SH-SY5Y (cell line): ENCODE results near the gene MFF.

Source experiments
- GATA2 ChIP-seq: IDR thresholded peaks from 2 replicates; pipeline ENCODE4 v1.6.1; 2011; ENCODE audit warnings: mild to moderate bottlenecking, low read depth, low read length
- GATA3 ChIP-seq: IDR thresholded peaks from 2 replicates; pipeline ENCODE4 v1.6.1; 2011; ENCODE audit warnings: low read depth, mild to moderate bottlenecking, low read length, moderate library complexity

The MFF gene

DNA sequence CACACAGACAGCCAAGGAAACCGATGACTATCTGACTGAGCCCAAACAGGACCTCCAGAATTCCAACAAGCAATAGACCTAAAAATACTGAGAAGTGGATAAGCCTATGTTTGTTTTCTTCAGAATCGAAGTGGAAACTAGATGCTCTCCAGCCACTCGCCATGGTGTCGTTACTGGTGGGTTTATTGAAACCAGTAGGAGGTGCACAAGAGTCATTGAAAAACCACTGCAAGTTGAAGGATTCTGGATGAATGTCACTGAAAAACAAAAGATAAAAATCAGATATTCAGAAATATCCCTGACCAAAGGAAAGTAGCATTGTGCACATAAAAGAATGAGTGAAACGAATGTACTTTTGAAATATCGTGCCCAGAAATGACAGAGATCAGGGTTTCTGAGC lies 38.7 kb downstream of the MFF start:
- TF ChIP-seq GATA3: no peak
- TF ChIP-seq GATA2: no peak

DNA sequence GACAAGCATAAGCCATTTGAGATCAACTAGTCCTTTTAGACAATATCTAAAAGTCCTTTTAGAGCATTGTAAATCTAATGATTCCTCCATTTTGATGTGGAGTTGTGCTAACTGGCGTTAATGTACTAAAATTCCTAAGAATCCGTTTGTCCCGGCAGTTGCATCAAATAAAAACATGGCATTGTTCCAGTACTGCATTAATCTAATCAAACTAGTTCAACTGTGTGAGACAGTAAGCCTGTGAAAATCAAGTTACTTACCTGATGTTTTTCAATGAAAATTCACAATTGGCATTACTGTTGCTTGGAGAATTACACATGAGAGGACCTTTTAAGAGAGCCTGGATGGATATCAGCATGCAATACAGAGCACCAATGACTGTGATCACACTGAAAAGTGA lies 40.8 kb downstream of the MFF start:
- TF ChIP-seq GATA3 (no peak), GATA2 (no peak)

DNA sequence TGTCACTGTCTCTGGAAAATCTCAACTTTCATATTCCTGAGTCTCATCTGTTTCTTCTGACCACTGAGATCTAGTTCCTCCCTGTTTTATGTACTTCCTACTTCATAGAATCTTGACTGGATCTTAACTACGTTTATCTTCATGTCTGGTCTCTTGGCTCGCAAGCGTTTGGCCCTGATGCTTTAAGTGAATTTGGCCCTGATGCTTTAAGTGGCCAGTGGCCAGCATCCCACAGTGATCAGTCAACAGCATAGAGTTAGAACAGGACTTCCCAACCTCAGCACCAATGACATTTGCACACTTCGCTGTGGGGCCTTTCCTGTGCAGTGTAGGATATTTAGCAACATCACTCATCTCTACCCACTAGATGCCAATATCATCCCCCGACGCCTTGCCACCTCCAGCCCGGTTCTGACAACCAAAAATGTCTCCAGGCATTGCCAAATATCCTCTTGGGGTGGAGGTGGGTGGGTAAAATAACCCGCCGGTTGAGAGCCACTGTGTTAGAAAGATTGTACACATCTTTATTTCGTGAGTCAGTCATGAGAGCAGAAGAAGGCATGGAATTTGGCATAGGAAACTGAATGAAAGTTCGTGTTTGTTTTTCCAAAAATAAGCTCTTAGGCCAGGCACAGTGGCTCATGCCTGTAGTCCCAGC lies 41.8 kb downstream of the MFF start:
- TF ChIP-seq GATA2 (no peak), GATA3 (no peak)

DNA sequence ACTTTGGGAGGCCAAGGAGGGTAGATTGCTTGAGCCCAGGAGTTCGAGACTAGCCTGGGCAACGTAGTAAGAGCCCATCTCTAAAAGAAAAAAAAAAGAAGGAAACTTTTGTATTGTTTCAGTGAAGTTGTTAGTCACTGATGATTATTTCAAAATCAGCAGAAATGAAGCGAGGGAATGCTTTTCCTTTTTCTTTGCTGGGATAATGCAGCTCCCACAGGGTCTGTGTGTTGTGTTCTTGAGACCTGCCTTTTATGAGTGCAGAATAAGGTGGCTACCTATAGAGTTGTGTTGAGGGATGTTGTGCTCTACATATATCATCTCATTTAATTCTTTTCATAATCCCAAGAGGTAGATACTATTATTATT lies 42.4 kb downstream of the MFF start:
- TF ChIP-seq GATA3 (no peak), GATA2 (no peak)

DNA sequence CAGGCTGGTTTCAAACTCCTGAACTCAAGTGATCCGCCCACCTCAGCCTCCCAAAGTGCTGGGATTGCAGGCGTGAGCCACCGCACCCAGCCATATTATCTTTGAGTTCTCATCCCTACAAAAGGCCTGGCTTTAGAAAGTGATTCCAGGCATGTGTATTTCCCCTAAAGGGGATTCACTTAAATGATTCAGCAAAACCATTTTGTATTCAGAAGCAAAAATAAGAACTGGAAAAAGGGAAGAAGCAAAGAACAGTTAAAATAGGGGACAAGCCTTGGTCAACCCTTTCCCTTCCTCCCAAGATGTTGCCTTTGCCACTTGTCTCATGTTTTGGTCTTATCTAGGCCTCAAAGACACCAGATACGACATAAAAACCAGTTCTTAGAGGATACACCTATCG lies 43.5 kb downstream of the MFF start:
- TF ChIP-seq GATA2 (no peak), GATA3 (no peak)

DNA sequence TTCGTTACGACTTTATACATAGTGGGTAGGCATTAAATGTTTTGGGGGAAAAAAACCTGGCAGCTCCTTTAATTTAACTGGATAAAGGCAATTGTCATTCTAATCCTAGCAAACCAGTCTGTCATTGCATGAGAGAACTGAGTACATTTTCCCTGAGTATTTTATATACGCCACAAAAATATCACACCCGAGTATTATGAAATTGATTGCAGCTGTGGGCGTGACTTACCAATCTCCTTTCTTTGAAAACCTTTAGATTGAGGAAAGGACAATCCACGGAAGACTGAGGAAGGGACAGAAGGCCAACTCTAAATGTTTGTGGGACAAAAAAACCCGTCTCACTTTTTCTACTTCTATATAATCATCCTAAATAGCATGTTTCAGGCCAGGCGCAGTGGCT lies 45.0 kb downstream of the MFF start:
- TF ChIP-seq GATA3: no peak

DNA sequence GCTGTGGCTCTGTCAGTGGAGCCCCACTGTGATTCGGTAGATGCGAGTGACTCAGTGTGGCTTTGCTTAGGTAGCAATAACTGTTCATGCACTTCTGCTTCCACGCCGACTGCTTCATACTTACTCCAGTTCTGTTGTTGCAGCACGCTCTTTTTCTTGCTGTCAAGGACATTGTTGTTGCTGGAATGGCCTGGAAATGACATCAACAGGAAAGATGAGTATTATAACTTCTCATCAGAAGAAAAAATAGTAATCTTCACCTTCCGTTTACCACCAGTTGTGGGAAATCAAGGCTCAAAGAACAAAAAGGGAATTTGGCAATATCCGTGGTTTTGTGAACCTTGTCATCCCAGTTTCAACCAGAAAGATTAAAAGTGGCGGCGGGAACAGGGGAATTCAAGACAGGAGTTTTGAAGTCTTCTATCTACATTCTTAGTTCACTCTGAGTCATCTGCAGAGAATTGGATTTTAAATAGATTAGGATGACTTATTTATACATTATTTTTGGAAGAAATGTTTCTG lies 45.8 kb downstream of the MFF start:
- TF ChIP-seq GATA3: no peak
- no peak for TF ChIP-seq GATA2

DNA sequence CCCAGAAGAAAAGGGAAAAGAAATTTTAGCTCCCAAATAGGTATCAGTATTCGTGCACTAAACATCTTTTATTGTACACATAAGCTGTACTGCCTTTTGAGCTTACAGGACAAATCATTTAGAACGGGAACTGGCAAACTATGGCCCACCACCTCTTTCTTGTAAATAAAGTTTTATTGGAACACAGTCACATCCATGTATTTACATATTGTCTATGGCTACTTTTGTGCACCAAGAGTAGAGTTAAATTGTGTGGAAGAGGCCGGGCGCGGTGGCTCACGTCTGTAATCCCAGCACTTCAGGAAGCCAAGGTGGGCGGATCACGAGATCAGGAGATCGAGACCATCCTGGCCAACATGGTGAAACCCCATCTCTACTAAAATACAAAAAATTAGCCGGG lies 48.3 kb downstream of the MFF start:
- TF ChIP-seq GATA3 (no peak), GATA2 (no peak)

DNA sequence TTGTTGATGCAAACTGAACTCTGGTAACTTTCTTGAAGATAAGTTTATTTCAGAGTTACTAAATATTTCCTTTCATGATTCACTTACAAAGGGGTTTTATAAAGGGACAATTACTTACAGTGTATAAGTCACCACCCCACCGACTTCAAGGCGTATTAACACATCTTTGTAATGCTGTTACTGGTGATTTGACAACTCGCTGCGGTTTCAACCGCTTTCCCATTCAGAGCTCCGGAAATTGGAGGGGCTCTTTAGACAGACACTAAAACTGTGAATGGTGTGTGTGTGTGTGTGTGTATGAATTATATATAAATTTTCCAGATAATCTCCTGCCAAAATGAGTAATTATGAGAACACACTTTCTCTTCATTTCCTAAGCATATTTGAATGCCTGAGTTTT lies 49.1 kb downstream of the MFF start:
- TF ChIP-seq GATA2 (no peak), GATA3 (no peak)

DNA sequence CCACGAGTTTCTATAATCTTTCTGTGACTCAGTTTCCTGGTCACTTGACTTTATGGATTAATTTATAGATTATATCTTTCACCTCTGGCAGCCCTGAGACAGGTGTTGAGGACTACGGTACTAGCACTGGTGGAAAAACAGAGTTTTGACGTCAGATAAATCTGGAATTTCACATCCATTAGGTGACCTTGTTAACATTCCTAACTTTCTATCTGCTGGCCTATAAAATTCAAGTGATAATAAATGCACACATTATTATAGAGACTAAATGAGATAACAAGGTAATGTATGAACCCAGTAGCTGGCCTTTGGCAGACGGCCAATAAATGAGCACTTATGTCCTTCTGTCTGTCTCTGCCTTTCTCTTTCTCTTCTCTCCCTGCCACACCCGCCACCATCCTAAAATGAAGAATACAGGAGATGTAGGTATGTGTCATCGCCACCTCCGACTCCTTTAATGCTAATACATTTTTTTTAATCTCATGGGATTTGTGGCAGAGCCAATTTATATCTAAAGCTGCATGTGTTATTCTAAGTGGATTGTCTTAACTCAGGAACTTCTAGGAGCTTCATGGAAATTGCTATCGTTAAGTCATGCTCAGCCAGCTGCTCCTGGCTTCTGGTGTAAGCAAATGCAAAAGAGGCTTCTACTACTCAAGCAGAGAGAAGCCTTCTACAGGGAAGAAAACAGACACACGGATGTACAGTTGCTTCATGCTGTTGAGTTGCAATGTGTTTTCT lies 51.8 kb downstream of the MFF start:
- no peak for TF ChIP-seq GATA3
- TF ChIP-seq GATA2: no peak

DNA sequence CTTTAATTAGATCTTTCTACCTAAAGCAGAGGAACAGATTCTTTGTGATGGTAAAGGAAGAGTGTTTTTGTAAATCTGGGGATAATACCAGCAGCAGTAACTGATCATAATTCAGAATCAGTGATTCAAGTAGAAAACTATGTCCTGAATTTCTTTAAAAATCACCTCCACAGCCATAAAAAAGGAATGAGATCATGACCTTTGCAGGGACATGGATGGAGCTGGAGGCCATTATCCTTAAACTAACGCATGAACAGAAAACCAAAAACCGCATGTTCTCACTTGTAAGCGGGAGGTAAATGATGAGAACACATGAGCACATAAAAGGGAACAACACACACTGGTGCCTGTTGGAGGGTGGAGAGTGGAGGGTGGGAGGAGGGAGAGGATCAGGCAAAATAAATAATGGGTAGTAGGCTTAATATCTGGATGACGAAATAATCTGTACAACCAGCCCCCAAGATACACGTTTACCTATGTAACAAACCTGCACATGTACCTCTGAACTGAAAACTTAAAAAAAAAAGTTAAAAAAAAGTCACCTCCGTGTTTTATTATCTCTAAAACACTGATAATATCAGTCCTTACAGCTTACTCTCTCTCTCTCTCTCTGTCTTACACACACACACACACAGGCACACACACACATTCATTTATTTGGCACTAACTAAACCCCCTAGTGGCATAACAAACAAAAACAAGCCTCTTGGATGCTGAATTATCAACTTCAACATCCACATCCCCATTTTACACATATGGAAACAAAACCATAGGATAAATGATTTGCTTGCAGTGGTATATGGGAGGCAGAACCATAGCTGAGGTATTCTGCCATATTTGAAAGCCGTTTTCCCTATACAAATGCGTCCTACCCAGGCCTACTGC lies 52.7 kb downstream of the MFF start:
- no peak for TF ChIP-seq GATA2
- no peak for TF ChIP-seq GATA3

DNA sequence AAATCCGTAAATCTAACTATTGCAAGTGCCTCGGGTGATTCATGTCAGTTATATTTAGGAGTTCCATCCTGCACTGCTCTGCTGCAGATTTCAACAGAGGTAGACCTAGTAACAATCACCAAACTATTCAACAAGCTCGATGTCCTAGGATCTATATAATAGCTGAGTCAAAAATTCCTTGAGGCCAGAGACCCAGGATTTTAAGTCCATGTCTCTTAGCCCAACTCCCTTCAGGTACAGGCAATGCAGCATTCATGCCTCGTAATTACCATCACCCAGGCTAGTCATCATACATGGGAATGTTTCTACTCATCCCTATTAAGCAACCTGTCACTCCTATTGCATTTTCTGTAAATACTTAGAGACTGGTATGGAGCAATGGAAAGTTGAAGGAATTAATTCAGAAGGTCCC lies 53.3 kb downstream of the MFF start:
- TF ChIP-seq GATA2 (no peak), GATA3 (no peak)

DNA sequence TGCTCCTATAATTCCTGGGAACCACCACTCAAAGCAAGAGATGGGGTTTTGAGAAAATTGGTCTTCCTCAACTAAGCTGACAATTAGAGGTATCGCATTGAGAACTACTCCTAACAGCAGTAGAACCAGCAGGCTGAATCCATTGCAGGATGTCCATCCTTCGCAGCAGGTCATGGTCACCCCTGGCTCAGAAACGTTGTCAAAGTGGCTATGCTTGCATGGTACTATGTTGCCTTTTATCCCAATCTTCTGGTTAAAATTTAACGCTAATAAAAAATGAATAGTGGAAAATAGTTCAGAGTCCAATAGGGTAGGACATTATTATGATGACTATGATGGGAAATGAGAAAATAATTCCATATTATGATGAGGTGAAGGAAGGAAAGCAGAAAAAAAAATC lies 54.0 kb downstream of the MFF start, which contains the start of gene TM4SF20:
TM4SF20 (minus strand) TSS at position 212 of the 400 bp plus-strand sequence; CDS start at position 174, 38 bp downstream.
- no peak for TF ChIP-seq GATA2
- TF ChIP-seq GATA3: no peak

DNA sequence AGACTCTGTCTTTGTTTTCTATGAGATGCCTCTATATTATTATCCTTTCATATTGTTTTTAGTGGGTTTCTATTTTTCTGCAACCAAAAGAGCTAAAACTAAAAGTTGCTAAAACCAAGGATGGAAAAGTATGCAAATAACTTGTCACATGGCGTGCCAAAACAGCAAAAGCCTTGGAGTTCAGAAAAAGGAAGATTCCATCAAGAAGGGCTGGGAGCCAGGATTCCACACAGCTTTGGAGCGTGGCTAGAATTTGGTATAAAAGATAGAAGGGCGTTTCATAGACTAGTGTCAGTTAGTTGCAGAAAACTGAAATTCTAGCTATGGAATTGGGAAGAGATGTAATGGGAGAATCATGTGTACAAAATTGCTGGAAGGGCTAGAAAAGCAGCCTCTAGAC lies 58.6 kb downstream of the MFF start:
- TF ChIP-seq GATA3 (no peak), GATA2 (no peak)

DNA sequence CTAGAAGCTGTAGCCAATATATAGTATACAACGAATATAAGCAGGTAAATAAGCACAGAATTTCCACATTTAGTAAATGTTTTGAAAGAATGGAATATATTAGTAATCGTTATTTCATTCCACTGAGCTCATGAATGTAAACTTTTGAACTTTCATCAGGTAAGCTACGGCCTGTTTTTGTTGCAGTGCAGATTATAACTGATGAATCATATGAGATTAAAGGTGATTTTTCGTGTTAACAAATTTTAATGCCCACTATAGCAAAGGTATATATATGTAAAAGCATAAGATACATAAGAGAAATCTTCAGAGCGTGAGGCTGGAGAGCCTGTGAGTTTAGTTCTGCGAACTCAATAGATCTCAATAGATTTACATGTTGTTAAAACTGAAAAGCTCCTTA lies 61.6 kb downstream of the MFF start:
- TF ChIP-seq GATA2 (no peak), GATA3 (no peak)
